Liver (tissue), 9 donors: ENCODE results near the gene NIF3L1. TPM values are rescaled to one million over a fixed set of nuclear protein-coding genes. Genes with fewer than 3 reads are reported as not detected.

Source experiments
- DNase-seq: peaks from one replicate; pipeline ENCODE4 v3.0.0-alpha.2; 2017; ENCODE audit warnings: low spot score
- H3K27ac ChIP-seq, 2 donors: one replicate each; pipeline ENCODE4 v1.7.0; 2013; ENCODE audit warnings: inconsistent platforms in 2 of 2, low read length in 2 of 2, control low read depth in 1 of 2, low read depth in 1 of 2, mild to moderate bottlenecking in 1 of 2
- H3K27me3 ChIP-seq, 4 donors: one replicate each; pipeline versions ENCODE4 v1.6.1 to v1.7.0; 2013; ENCODE audit warnings: low read length in 3 of 4, inconsistent platforms in 1 of 4, mild to moderate bottlenecking in 1 of 4, moderate library complexity in 1 of 4; ENCODE audit not compliant: control insufficient read depth in 4 of 4, insufficient read depth in 4 of 4
- H3K36me3 ChIP-seq, 4 donors: one replicate each; pipeline versions ENCODE4 v1.6.1 to v1.7.0; 2013; ENCODE audit warnings: low read length in 3 of 4, mild to moderate bottlenecking in 3 of 4, low read depth in 1 of 4, moderate library complexity in 1 of 4; ENCODE audit not compliant: control insufficient read depth in 4 of 4, insufficient read depth in 3 of 4
- H3K4me1 ChIP-seq, 4 donors: one replicate each; pipeline versions ENCODE4 v1.6.1 to v1.7.0; 2013; ENCODE audit warnings: low read length in 3 of 4, mild to moderate bottlenecking in 3 of 4, moderate library complexity in 1 of 4; ENCODE audit not compliant: control insufficient read depth in 4 of 4, insufficient read depth in 4 of 4
- H3K4me3 ChIP-seq, 3 donors: one replicate each; pipeline versions ENCODE4 v1.6.1 to v1.7.0; 2013; ENCODE audit warnings: low read length in 3 of 3, control low read depth in 1 of 3, low read depth in 1 of 3, mild to moderate bottlenecking in 1 of 3
- H3K9ac ChIP-seq, 2 donors: one replicate each; pipeline ENCODE4 v1.7.0; 2013; ENCODE audit warnings: low read length in 2 of 2, mild to moderate bottlenecking in 2 of 2, moderate library complexity in 2 of 2, control low read depth in 1 of 2, low read depth in 1 of 2
- H3K9me3 ChIP-seq, 4 donors: one replicate each; pipeline versions ENCODE4 v1.6.1 to v1.7.0; 2013; ENCODE audit warnings: low read length in 3 of 4; ENCODE audit not compliant: control insufficient read depth in 4 of 4
- EGR1 ChIP-seq, 2 donors: IDR thresholded peaks; 2 replicates each; pipeline ENCODE4 v1.6.1; 2016 to 2018; ENCODE audit warnings: antibody characterized with exemption in 2 of 2, low read depth in 2 of 2
- FOXA1 ChIP-seq: IDR thresholded peaks from 2 replicates; pipeline ENCODE4 v1.6.1; 2016; ENCODE audit warnings: antibody characterized with exemption
- FOXA2 ChIP-seq: IDR thresholded peaks from 2 replicates; pipeline ENCODE4 v1.6.1; 2016; ENCODE audit warnings: antibody characterized with exemption
- GABPA ChIP-seq, 2 donors: IDR thresholded peaks in 1 of 2; conservative IDR thresholded peaks in 1 of 2; 2 replicates each; pipeline ENCODE4 v1.6.1; 2016; ENCODE audit warnings: antibody characterized with exemption in 2 of 2, mild to moderate bottlenecking in 1 of 2, moderate library complexity in 1 of 2
- HNF4A ChIP-seq, 2 donors: conservative IDR thresholded peaks; 2 replicates each; pipeline ENCODE4 v1.6.1; 2016; ENCODE audit warnings: antibody characterized with exemption in 2 of 2, mild to moderate bottlenecking in 2 of 2
- HNF4G ChIP-seq: IDR thresholded peaks from 2 replicates; pipeline ENCODE4 v1.6.1; 2016; ENCODE audit warnings: antibody characterized with exemption
- JUND ChIP-seq, 2 donors: IDR thresholded peaks; 2 replicates each; pipeline ENCODE4 v1.6.1; 2016; ENCODE audit warnings: antibody characterized with exemption in 2 of 2
- NR2F2 ChIP-seq: IDR thresholded peaks from 2 replicates; pipeline ENCODE4 v1.6.1; 2016; ENCODE audit warnings: antibody characterized with exemption
- RAD21 ChIP-seq, 2 donors: IDR thresholded peaks; 2 replicates each; pipeline ENCODE4 v1.6.1; 2016; ENCODE audit warnings: antibody characterized with exemption in 2 of 2, mild to moderate bottlenecking in 2 of 2
- RXRA ChIP-seq, 2 donors: IDR thresholded peaks; 2 replicates each; pipeline ENCODE4 v1.6.1; 2017 to 2018; ENCODE audit warnings: antibody characterized with exemption in 2 of 2, mild to moderate bottlenecking in 1 of 2
- SP1 ChIP-seq: IDR thresholded peaks from 2 replicates; pipeline ENCODE4 v1.6.1; 2018; ENCODE audit warnings: antibody characterized with exemption, mild to moderate bottlenecking
- TAF1 ChIP-seq: conservative IDR thresholded peaks from 2 replicates; pipeline ENCODE4 v1.6.1; 2016; ENCODE audit warnings: antibody characterized with exemption, mild to moderate bottlenecking
- YY1 ChIP-seq: IDR thresholded peaks from 2 replicates; pipeline ENCODE4 v1.6.1; 2016; ENCODE audit warnings: antibody characterized with exemption, mild to moderate bottlenecking
- WGBS: extraction: QIAGEN DNeasy Blood & Tissue Kit; methylation state at CpG from one replicate; pipeline ENCODE4 v1.1.7; 2013; 5-methylcytosine and 5-hydroxymethylcytosine counted together
- polyA plus RNA-seq, 2 donors: library from polyadenylated mRNA; stranded (reverse) in 1 of 2; unstranded in 1 of 2; fragments of 200-250 nt in 1 of 2; fragments of >200 nt in 1 of 2; fragmentation: Nextera tagmentation in 1 of 2; extraction: Ambion mirVana in 1 of 2; gene quantifications; one replicate each; pipeline versions ENCODE4 v1.2.1 to v1.2.3, GENCODE V29; 2013 to 2015
- total RNA-seq, 2 donors: library from RNA; depleted of rRNA; stranded (reverse); fragments of >200 nt; gene quantifications; one replicate each; pipeline ENCODE4 v1.2.3, GENCODE V29; 2014
- TF ChIP-seq, protein P1 (sequence below): fragments of 150-350 bp; IDR thresholded peaks from 2 replicates; pipeline ENCODE4 v1.5.1; 2017; ENCODE audit warnings: improper control_type of control experiment, low read depth, low read length; ENCODE audit not compliant: missing input control
- TF ChIP-seq, protein P2 (sequence below): IDR thresholded peaks from 2 replicates; pipeline ENCODE4 v1.6.1; 2016; ENCODE audit warnings: antibody characterized with exemption
- TF ChIP-seq, protein P3 (sequence below): IDR thresholded peaks from 2 replicates; pipeline ENCODE4 v1.6.1; 2016; ENCODE audit warnings: antibody characterized with exemption
- TF ChIP-seq, protein P4 (sequence below): IDR thresholded peaks from 2 replicates; pipeline ENCODE4 v1.6.1; 2016; ENCODE audit warnings: antibody characterized with exemption
- TF ChIP-seq, protein P5 (sequence below): IDR thresholded peaks from 2 replicates; pipeline ENCODE4 v1.6.1; 2016; ENCODE audit warnings: antibody characterized with exemption, mild to moderate bottlenecking
- donor health status: healthy.
- donor health status: healthy.
- donor health status: healthy.
- donor health status: healthy.
- donor health status: healthy.

NIF3L1 gene
- total and polyA plus RNA-seq, 4 donors, result 13.2 to 20.7 (median 16.5) TPM

DNA sequence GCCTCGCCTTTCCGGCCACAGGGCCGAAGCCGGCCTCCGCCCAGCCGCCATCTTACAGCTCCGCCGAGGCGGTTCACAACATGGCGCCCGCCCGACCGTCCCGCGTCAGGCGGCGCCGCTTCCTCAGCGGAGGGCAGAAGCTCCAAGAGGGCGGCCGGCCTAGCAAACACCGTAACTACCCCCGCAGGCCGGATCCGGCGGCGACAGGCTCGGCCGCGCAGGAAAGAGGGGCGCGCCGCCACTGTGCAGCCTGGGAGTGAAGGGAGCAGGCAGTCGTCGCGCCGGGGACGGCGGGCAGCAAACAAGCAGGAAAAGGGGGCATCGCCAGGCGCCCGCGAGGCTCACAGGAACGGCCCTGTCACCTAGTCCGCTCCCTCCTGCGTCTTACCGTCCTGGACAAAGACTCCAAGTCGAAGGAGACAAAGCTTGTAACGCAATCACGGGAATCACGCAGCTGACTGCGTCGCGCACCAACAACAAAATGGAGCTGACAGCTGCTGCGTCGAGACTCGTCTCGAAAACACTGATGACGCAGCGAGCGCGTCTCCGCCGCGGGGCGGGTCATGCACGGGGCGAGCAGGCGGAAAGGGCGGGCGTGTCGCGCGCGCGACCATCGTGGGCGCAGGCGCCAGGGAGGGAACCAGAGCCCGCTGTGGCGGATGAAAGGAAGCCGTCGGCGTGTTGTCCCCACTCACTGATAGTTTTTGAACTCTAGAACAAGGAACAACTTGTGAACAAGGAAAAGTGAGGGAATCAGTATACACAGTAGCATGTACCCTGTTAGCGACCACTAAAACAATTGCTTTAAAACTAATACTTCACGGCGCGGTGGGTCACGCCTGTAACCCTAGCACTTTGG, 24.8 kb upstream of the NIF3L1 start, which contains the start of gene CLK1:
Gene CLK1 (minus strand): TSS at position 483 of the 859 bp plus-strand sequence. CDS start 2,796 bp downstream, outside the sequence.
- Histone ChIP-seq H3K9ac (peak within 1 kb of the TSS; percentile 99 to 100), H3K36me3 (peaks cover 0 to 7% (median 2%) of the 10 kb centered on the region in 4 donors), H3K27ac (peak within 1 kb of the TSS; percentile 100), H3K4me3 (peak within 1 kb of the TSS; percentile 71 to 100 (median 89)), H3K4me1 (peaks cover 2 to 33% (median 22%) of the 10 kb centered on the region in 4 donors), H3K27me3 (no peaks in the 10 kb centered on the region), H3K9me3 (no peaks in the 10 kb centered on the region)
- DNase-seq, result peak; percentile 96
- TF ChIP-seq NR2F2 (no peak), FOXA1 (no peak), JUND (IDR thresholded peaks at IDR 0.05) (no peak), EGR1 (IDR thresholded peaks at IDR 0.05; ENCODE audit: low read depth in 2 of 2) (peak in 1 of 2 donors; percentile 17), HNF4G (no peak), SP1 (peak; percentile 65), GABPA (IDR thresholded peaks at IDR 0.05 in 1 of 2, conservative IDR thresholded peaks at IDR 0.05 in 1 of 2) (peak in 1 of 2 donors; percentile 68), HNF4A (conservative IDR thresholded peaks at IDR 0.05) (peak in 1 of 2 donors; percentile 23), RXRA (IDR thresholded peaks at IDR 0.05) (peak; percentile 23 to 44), TAF1 (peak; percentile 97), FOXA2 (no peak), RAD21 (IDR thresholded peaks at IDR 0.05) (peak in 1 of 2 donors; percentile 2), YY1 (peak; percentile 99)
- TF ChIP-seq, protein P1, sequence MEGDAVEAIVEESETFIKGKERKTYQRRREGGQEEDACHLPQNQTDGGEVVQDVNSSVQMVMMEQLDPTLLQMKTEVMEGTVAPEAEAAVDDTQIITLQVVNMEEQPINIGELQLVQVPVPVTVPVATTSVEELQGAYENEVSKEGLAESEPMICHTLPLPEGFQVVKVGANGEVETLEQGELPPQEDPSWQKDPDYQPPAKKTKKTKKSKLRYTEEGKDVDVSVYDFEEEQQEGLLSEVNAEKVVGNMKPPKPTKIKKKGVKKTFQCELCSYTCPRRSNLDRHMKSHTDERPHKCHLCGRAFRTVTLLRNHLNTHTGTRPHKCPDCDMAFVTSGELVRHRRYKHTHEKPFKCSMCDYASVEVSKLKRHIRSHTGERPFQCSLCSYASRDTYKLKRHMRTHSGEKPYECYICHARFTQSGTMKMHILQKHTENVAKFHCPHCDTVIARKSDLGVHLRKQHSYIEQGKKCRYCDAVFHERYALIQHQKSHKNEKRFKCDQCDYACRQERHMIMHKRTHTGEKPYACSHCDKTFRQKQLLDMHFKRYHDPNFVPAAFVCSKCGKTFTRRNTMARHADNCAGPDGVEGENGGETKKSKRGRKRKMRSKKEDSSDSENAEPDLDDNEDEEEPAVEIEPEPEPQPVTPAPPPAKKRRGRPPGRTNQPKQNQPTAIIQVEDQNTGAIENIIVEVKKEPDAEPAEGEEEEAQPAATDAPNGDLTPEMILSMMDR, result no peak
- TF ChIP-seq, protein P2, sequence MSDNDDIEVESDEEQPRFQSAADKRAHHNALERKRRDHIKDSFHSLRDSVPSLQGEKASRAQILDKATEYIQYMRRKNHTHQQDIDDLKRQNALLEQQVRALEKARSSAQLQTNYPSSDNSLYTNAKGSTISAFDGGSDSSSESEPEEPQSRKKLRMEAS, result peak; percentile 16
- TF ChIP-seq, protein P3, sequence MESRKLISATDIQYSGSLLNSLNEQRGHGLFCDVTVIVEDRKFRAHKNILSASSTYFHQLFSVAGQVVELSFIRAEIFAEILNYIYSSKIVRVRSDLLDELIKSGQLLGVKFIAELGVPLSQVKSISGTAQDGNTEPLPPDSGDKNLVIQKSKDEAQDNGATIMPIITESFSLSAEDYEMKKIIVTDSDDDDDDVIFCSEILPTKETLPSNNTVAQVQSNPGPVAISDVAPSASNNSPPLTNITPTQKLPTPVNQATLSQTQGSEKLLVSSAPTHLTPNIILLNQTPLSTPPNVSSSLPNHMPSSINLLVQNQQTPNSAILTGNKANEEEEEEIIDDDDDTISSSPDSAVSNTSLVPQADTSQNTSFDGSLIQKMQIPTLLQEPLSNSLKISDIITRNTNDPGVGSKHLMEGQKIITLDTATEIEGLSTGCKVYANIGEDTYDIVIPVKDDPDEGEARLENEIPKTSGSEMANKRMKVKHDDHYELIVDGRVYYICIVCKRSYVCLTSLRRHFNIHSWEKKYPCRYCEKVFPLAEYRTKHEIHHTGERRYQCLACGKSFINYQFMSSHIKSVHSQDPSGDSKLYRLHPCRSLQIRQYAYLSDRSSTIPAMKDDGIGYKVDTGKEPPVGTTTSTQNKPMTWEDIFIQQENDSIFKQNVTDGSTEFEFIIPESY, result peak; percentile 35
- TF ChIP-seq, protein P4, sequence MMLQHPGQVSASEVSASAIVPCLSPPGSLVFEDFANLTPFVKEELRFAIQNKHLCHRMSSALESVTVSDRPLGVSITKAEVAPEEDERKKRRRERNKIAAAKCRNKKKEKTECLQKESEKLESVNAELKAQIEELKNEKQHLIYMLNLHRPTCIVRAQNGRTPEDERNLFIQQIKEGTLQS, result no peak
- TF ChIP-seq, protein P5, sequence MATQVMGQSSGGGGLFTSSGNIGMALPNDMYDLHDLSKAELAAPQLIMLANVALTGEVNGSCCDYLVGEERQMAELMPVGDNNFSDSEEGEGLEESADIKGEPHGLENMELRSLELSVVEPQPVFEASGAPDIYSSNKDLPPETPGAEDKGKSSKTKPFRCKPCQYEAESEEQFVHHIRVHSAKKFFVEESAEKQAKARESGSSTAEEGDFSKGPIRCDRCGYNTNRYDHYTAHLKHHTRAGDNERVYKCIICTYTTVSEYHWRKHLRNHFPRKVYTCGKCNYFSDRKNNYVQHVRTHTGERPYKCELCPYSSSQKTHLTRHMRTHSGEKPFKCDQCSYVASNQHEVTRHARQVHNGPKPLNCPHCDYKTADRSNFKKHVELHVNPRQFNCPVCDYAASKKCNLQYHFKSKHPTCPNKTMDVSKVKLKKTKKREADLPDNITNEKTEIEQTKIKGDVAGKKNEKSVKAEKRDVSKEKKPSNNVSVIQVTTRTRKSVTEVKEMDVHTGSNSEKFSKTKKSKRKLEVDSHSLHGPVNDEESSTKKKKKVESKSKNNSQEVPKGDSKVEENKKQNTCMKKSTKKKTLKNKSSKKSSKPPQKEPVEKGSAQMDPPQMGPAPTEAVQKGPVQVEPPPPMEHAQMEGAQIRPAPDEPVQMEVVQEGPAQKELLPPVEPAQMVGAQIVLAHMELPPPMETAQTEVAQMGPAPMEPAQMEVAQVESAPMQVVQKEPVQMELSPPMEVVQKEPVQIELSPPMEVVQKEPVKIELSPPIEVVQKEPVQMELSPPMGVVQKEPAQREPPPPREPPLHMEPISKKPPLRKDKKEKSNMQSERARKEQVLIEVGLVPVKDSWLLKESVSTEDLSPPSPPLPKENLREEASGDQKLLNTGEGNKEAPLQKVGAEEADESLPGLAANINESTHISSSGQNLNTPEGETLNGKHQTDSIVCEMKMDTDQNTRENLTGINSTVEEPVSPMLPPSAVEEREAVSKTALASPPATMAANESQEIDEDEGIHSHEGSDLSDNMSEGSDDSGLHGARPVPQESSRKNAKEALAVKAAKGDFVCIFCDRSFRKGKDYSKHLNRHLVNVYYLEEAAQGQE, result peak; percentile 95
- under 1% methylated on average over 89 of the region's 89 CpGs for WGBS
